HG03025 (cell line): ENCODE results near the gene GFI1.
"Not testable (repeated sequence)": the region's sequence is repeated elsewhere in the genome, so short reads cannot be mapped to it uniquely, and the experiment has no call there.

Experiments
- ATAC-seq: cut with Tn5 transposase; IDR thresholded peaks from one replicate; pipeline ENCODE4 v1.9.1; 2021; ENCODE audit warnings: mild to moderate bottlenecking, moderate library complexity; ENCODE audit not compliant: unreplicated experiment, low FRiP score

GFI1 gene

GRCh38 chr1:92486251-92487077, at the start of gene GFI1:
Gene GFI1 (minus strand): TSS chr1:92486925. CDS start chr1:92483487, 3,438 bp downstream.
- peak; percentile 3 for ATAC-seq

GRCh38 chr1:92532371-92532770, 45.6 kb upstream of the GFI1 start:
- ATAC-seq: not testable (repeated sequence)

GRCh38 chr1:92531939-92532338, 45.2 kb upstream of the GFI1 start:
- ATAC-seq: not testable (repeated sequence)

GRCh38 chr1:92527670-92528069, 40.9 kb upstream of the GFI1 start:
- ATAC-seq: no peak

- ATAC-seq: not testable (repeated sequence)
Measured at GRCh38 chr1:92524944-92525590, 38.3 kb upstream of the GFI1 start.

GRCh38 chr1:92519043-92519442, 32.3 kb upstream of the GFI1 start:
- no peak for ATAC-seq

- ATAC-seq: no peak
Measured at GRCh38 chr1:92516574-92516973, 29.8 kb upstream of the GFI1 start.

GRCh38 chr1:92515796-92516201, 29.1 kb upstream of the GFI1 start:
- no peak for ATAC-seq

GRCh38 chr1:92511541-92511940, 24.8 kb upstream of the GFI1 start:
- no peak for ATAC-seq

GRCh38 chr1:92509619-92510018, 22.9 kb upstream of the GFI1 start:
- no peak for ATAC-seq

- ATAC-seq: no peak
Measured at GRCh38 chr1:92505015-92505692, 18.4 kb upstream of the GFI1 start.

- no peak for ATAC-seq
Measured at GRCh38 chr1:92504291-92505014, 17.7 kb upstream of the GFI1 start.

GRCh38 chr1:92503926-92504285, 17.2 kb upstream of the GFI1 start:
- no peak for ATAC-seq

GRCh38 chr1:92503043-92503925, 16.6 kb upstream of the GFI1 start:
- no peak for ATAC-seq

GRCh38 chr1:92502247-92502646, 15.5 kb upstream of the GFI1 start:
- no peak for ATAC-seq

- no peak for ATAC-seq
Measured at GRCh38 chr1:92500552-92500951, 13.8 kb upstream of the GFI1 start.

GRCh38 chr1:92495392-92496063, 8.8 kb upstream of the GFI1 start:
- ATAC-seq: no peak

GRCh38 chr1:92494485-92495141, 7.9 kb upstream of the GFI1 start:
- ATAC-seq: no peak

GRCh38 chr1:92493139-92493538, 6.4 kb upstream of the GFI1 start:
- ATAC-seq: no peak
